Adipocyte (in vitro differentiated cells): ENCODE data around the gene ABCA4.

Experiments
- DNase-seq: peaks from one replicate; pipeline ENCODE4 v3.0.0-alpha.2; 2015; ENCODE audit warnings: low read depth
- H3K27me3 ChIP-seq: replicated peaks from 2 replicates; pipeline ENCODE4 v1.7.0; 2013; ENCODE audit warnings: mild to moderate bottlenecking, low read length, moderate library complexity; ENCODE audit not compliant: control insufficient read depth, insufficient read depth
- H3K36me3 ChIP-seq: 2 replicates; pipeline ENCODE4 v1.7.0; 2013; ENCODE audit warnings: low read length, mild to moderate bottlenecking, moderate library complexity; ENCODE audit not compliant: control insufficient read depth, insufficient read depth, severe bottlenecking
- H3K4me1 ChIP-seq: 2 replicates; pipeline ENCODE4 v1.7.0; 2013; ENCODE audit warnings: mild to moderate bottlenecking, low read length, moderate library complexity; ENCODE audit not compliant: control insufficient read depth, insufficient read depth
- H3K4me3 ChIP-seq: 2 replicates; pipeline ENCODE4 v1.7.0; 2013; ENCODE audit warnings: mild to moderate bottlenecking, low read length, moderate library complexity
- H3K9ac ChIP-seq: 2 replicates; pipeline ENCODE4 v1.7.0; 2013; ENCODE audit warnings: mild to moderate bottlenecking, low read length, moderate library complexity
- H3K9me3 ChIP-seq: 2 replicates; pipeline ENCODE4 v1.7.0; 2013; ENCODE audit warnings: mild to moderate bottlenecking, low read length, moderate library complexity; ENCODE audit not compliant: control insufficient read depth

Gene ABCA4

GRCh38 chr1:94095112-94095637, 25.8 kb downstream of the ABCA4 start:
- no peaks in the 10 kb centered on the region for H3K27me3 ChIP-seq
- peak overlapping the region; percentile 20 for H3K4me3 ChIP-seq
- peak overlapping the region; percentile 44 for H3K9ac ChIP-seq
- peak; percentile 70 for DNase-seq
- no peaks in the 10 kb centered on the region for H3K9me3 ChIP-seq
- no peaks in the 10 kb centered on the region for H3K36me3 ChIP-seq
- peaks cover 40% of the 10 kb centered on the region for H3K4me1 ChIP-seq

- H3K4me1 ChIP-seq = peaks cover 40% of the 10 kb centered on the region
- H3K27me3 ChIP-seq = no peaks in the 10 kb centered on the region
- peak; percentile 57 for DNase-seq
- H3K9ac ChIP-seq = no peak overlapping the region
- H3K36me3 ChIP-seq = no peaks in the 10 kb centered on the region
- H3K4me3 ChIP-seq = no peak overlapping the region
- H3K9me3 ChIP-seq = no peaks in the 10 kb centered on the region
Measured at GRCh38 chr1:94094469-94095111, 26.4 kb downstream of the ABCA4 start.

GRCh38 chr1:94093996-94094395, 27.0 kb downstream of the ABCA4 start:
- DNase-seq = no peak
- no peaks in the 10 kb centered on the region for H3K27me3 ChIP-seq
- H3K4me1 ChIP-seq = peaks cover 40% of the 10 kb centered on the region
- no peak overlapping the region for H3K4me3 ChIP-seq
- no peaks in the 10 kb centered on the region for H3K9me3 ChIP-seq
- H3K36me3 ChIP-seq = no peaks in the 10 kb centered on the region
- H3K9ac ChIP-seq = no peak overlapping the region

- no peak for DNase-seq
- Histone ChIP-seq H3K4me1 (peaks cover 40% of the 10 kb centered on the region), H3K27me3 (no peaks in the 10 kb centered on the region), H3K4me3 (no peak overlapping the region), H3K9ac (no peak overlapping the region), H3K9me3 (no peaks in the 10 kb centered on the region), H3K36me3 (no peaks in the 10 kb centered on the region)
Measured at GRCh38 chr1:94093396-94093795, 27.6 kb downstream of the ABCA4 start.

- H3K4me3 ChIP-seq = no peak overlapping the region
- no peak overlapping the region for H3K9ac ChIP-seq
- no peaks in the 10 kb centered on the region for H3K9me3 ChIP-seq
- H3K36me3 ChIP-seq = no peaks in the 10 kb centered on the region
- DNase-seq = no peak
- peaks cover 36% of the 10 kb centered on the region for H3K4me1 ChIP-seq
- peaks cover 2% of the 10 kb centered on the region for H3K27me3 ChIP-seq
Measured at GRCh38 chr1:94092210-94092613, 28.7 kb downstream of the ABCA4 start.

GRCh38 chr1:94090761-94091160, 30.2 kb downstream of the ABCA4 start:
- H3K27me3 ChIP-seq = peaks cover 4% of the 10 kb centered on the region
- H3K4me3 ChIP-seq = no peak overlapping the region
- no peak for DNase-seq
- no peak overlapping the region for H3K9ac ChIP-seq
- H3K36me3 ChIP-seq = no peaks in the 10 kb centered on the region
- H3K9me3 ChIP-seq = no peaks in the 10 kb centered on the region
- peaks cover 22% of the 10 kb centered on the region for H3K4me1 ChIP-seq

- peaks cover 4% of the 10 kb centered on the region for H3K27me3 ChIP-seq
Measured at GRCh38 chr1:94087193-94087592, 33.8 kb downstream of the ABCA4 start.

GRCh38 chr1:94084547-94084946, 36.4 kb downstream of the ABCA4 start:
- H3K4me1 ChIP-seq = peaks cover 13% of the 10 kb centered on the region
- H3K9ac ChIP-seq = no peak overlapping the region
- DNase-seq = no peak
- no peaks in the 10 kb centered on the region for H3K36me3 ChIP-seq
- peaks cover 4% of the 10 kb centered on the region for H3K27me3 ChIP-seq
- H3K9me3 ChIP-seq = no peaks in the 10 kb centered on the region
- H3K4me3 ChIP-seq = no peak overlapping the region

More at GRCh38 chr1:94087193-94087592, 33.8 kb downstream of the ABCA4 start:
- no peaks in the 10 kb centered on the region for H3K36me3 ChIP-seq
- H3K9ac ChIP-seq = no peak overlapping the region
- peaks cover 3% of the 10 kb centered on the region for H3K4me1 ChIP-seq
- no peak overlapping the region for H3K4me3 ChIP-seq
- no peak for DNase-seq
- no peaks in the 10 kb centered on the region for H3K9me3 ChIP-seq

GRCh38 chr1:94084085-94084484, 36.9 kb downstream of the ABCA4 start:
- no peak overlapping the region for H3K9ac ChIP-seq
- DNase-seq = no peak
- H3K36me3 ChIP-seq = no peaks in the 10 kb centered on the region
- H3K27me3 ChIP-seq = peaks cover 4% of the 10 kb centered on the region
- no peaks in the 10 kb centered on the region for H3K9me3 ChIP-seq
- no peak overlapping the region for H3K4me3 ChIP-seq
- peaks cover 13% of the 10 kb centered on the region for H3K4me1 ChIP-seq

GRCh38 chr1:94083681-94084080, 37.3 kb downstream of the ABCA4 start:
- peaks cover 4% of the 10 kb centered on the region for H3K27me3 ChIP-seq
- H3K4me3 ChIP-seq = no peak overlapping the region
- peaks cover 13% of the 10 kb centered on the region for H3K4me1 ChIP-seq
- H3K36me3 ChIP-seq = no peaks in the 10 kb centered on the region
- DNase-seq = no peak
- no peaks in the 10 kb centered on the region for H3K9me3 ChIP-seq
- H3K9ac ChIP-seq = no peak overlapping the region

- Histone ChIP-seq H3K36me3 (no peaks in the 10 kb centered on the region), H3K4me1 (peaks cover 13% of the 10 kb centered on the region), H3K4me3 (no peak overlapping the region), H3K9ac (no peak overlapping the region), H3K27me3 (no peaks in the 10 kb centered on the region), H3K9me3 (no peaks in the 10 kb centered on the region)
- peak; percentile 84 for DNase-seq
Measured at GRCh38 chr1:94081566-94082344, 39.2 kb downstream of the ABCA4 start.
